GM18526 (cell line): ENCODE measurements around the gene SESN3.

Source experiments
- POLR2A ChIP-seq: IDR thresholded peaks from 3 replicates; pipeline ENCODE4 v1.6.1; 2011; ENCODE audit not compliant: insufficient read length; ENCODE audit errors: extremely low read depth

Gene SESN3

DNA sequence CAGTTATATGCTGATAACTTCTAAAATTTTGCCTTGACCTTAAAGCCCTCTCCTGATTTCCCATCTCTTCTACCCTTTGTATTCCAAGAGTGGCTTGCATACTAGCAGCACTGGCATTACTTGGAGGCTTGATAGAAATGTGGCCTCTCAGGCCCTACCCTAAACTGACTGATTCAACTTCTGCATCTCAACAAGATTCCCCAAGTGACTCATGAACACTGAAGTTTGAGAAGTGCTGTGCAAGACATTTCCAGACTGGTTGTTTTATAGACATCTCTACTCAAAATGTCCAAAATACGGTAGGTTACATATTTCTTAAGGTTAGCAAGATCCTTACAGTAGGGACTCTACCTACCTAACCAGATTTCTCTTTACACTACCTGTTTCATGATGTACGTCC, 48.6 kb downstream of the SESN3 start:
- TF ChIP-seq POLR2A = no peak

DNA sequence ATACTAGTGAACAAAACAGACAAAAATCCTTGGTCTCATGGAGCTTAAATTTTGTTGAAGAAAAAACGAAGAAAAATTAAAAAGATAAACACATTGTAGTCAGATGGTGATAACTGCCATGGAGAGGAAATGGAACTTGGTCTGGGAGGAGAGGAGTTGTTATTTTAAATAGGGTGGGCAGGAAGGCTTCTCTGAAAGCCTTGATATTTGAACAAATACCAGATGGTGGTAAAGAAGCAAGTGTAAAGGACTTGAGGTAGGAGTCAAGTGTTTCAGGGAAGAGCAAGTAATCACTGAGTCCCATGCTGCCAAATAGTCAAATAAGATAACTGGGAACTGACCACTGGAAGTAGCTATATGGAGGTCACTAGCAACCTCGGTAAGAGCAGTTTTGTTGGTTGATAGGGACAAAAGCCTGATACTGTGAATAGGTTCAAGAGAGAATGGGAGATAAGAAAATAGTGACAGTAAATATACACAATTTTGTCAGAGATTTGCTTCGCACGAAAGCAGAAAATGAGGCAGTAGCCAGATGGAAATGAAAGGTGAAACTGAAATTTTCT, 55.1 kb downstream of the SESN3 start:
- no peak for TF ChIP-seq POLR2A

DNA sequence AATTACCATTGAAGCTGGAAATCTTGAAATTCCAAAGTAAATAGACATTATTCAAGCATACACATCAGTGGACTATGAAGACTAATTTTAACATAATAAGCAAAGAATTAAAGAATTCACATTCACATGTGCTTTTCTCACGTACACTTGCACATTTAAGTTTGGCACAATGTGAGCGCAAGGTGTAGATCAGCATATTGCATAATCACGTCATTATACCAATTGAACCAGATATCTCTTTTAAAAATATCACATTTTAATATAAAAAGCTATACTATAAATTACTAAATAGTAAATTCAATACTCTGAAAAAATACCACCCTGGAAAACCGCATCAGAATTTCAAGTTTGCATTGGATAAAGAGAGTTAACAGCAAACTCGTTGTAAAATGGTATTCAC, 60.7 kb downstream of the SESN3 start:
- TF ChIP-seq POLR2A = no peak

DNA sequence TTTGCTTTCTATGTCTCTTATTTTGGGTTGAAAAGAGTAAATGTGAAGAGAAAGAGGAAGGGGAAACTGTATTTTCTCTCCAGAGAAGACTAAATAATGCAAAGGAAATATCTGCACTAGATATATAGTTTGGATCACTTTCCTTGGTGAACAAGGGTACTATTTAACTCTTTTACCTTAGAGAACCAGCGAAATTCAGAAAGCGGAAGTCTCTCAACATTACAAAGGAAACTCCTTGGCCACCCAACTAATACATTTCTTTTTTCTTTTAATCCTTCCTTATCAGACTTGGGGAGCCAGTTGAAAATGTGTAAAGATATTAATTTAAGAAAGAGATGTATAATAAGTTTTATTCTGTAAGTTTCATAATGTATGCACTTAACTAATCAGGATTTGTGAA, 64.2 kb downstream of the SESN3 start:
- no peak for TF ChIP-seq POLR2A

GRCh38 chr11:95165638-95166037, 65.4 kb downstream of the SESN3 start:
- TF ChIP-seq POLR2A = no peak

GRCh38 chr11:95163106-95163505, 67.9 kb downstream of the SESN3 start:
- TF ChIP-seq POLR2A = no peak

DNA sequence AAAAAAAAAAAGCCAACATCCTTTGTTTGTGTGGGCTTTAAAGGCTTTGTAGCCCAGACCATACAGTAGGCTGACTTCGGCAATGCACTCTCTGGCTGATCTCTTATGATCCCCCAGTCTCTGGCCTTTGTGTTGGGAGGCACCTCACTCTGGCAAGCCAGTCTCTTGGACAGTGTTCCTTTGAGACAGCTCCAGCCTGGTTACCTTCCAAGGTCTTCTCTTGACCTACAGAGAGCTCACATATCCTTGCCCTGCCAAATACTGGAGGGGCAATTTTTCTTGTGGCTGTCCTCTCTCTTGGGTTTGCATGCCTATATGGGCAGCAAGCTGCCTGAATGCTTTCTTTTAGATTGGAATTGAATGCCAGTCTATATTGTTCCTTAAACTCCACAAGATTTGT, 69.8 kb downstream of the SESN3 start:
- TF ChIP-seq POLR2A = no peak

GRCh38 chr11:95157824-95158223, 73.2 kb downstream of the SESN3 start:
- TF ChIP-seq POLR2A = no peak

DNA sequence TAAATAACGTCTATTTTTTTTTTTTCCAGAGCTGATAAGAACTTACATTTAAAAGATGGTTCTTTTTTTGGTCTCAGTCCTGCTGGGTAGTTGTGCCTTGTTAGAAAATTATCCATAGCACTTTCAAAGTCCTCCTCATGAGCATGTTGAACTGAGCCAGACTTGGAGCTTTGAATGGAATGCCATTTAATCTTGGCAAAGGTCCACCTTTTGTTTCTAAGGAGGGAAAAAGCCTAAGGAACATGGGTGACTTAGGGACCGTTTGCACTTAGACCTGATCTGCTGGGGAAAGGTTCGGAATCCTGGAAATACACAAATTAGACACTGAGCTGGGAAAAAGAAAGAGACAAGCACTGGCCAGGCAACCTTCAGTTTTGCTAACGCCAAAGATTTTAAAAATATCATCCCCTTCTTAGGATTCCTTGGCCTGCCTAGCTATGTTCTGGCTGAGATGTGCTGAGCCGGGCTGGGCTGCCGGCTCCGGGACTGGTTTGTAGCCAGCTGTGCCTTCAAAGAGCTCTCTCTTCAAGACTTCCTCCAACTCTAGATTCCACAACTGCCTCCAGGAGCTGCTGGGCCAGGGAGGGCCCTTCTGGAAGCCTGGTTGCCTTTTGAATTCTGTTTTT, 74.0 kb downstream of the SESN3 start:
- TF ChIP-seq POLR2A = no peak

DNA sequence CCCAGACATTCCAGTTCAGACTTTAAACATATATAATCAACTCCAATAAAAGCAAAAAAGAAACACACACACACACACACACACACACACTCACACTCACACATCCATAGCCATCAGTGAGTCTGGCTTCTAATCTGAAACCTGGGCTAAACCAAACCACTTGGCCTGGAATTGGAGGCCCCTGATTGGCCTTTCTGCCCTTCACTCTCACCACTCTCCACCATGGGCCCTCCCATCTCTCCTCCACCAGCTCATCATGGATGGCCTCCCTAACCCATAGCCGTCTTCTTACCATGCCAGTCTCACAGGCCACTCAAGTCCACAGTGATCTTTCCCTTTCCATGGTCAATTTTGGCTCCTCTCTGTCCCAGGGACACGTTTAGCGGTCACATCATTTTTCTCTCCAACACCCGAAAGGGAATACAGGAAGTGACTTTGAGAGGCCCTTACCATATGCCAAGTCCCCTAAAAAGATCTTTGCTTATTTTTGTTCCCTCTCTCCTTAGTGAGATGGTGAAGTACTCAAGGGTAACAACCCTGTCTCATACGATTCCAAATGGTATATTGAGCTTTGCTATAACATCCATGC, 74.8 kb downstream of the SESN3 start:
- no peak for TF ChIP-seq POLR2A

GRCh38 chr11:95155385-95155784, 75.6 kb downstream of the SESN3 start:
- TF ChIP-seq POLR2A = no peak

GRCh38 chr11:95154514-95154913, 76.5 kb downstream of the SESN3 start:
- TF ChIP-seq POLR2A = no peak

DNA sequence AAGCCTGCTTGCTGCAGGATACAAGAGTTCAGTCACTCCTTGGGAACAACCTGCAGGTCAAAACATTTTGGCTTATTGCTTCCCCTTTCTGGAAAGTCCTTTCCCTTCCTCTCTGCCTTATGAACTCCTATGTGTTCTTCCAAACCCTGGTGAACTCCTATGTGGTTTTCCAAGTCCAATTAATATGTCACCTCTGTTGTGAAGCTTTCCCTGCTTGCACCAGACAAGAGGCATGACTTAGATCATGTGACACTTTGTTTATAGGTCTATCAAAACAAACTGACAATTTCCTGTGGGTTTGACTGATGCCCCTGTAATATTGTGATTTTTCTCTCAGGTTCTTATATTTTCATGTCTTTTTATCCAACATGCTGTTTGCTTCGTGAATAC, 77.2 kb downstream of the SESN3 start:
- no peak for TF ChIP-seq POLR2A

DNA sequence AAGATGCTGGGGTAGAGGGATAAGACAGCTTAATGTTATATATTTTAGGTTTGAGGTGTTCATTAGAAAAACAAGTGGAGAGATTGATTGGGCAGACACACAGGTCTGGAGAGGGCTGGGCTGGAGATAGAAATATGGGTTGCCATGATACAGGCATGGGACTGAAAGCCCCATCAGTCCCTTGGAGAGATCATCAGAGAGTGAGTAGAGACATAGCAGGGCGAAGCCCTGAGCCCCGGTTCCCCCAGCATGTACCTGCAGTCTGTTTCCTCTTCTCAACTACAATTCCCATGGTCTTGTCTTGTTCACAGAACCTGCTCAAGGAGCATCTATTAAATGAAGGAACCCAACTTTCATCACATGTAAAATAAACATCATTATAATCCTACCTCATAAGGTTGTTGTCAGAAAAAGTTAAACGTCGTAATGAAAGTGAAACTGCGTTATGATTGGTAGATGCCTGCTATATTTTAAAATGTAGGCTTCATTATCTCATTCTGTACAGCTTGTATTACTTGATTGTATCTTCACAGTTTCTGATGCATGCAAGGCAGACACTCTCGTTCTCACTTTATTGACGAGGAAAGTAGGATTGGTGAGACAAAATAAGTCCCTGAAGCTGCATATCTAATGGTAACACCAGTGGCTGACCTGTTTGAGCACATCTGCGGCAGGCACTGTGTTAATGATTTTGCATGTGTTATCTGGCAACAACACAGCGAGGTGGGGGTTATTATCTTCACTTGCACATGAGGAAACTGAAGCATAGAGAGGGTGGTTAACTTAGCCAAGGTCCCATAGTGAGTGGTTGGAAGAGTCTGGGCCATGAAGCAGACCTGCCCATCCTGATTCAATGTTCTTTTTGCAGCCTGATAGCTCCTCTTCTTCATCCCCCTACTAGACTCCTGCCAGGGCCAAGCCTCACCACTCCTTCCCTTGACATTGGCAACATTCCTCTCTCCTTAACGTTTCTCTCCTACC, 77.8 kb downstream of the SESN3 start:
- no peak for TF ChIP-seq POLR2A

- TF ChIP-seq POLR2A = peak; percentile 68
Measured at GRCh38 chr11:95150956-95151684, 79.9 kb downstream of the SESN3 start.
